Measurements from ENCODE around the gene MCF2L. TPM values are rescaled to one million over a fixed set of nuclear protein-coding genes. Genes with fewer than 3 reads are reported as not detected.

Gene MCF2L
- total RNA-seq, 1 experiment from 2014 or later = 9.5 TPM

DNA sequence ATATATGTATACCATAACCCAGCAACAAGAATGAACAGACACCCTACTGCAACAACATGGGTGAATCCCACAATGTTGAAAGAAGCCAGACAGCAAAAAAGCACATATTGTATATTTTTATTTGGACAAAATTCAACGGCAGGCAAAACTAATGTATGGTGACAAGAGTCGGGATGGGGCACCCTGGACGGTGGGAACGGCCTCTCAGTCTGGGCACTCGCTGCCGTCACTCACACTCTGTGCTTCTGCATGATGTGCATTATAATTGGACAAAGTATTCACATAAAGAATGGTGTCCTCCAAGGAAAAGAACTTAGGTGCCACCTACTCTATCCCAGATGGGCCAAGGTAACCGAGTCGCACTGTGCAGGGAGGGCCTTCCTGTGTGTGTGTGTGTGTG is 71.0 kb downstream of the MCF2L start:
- H3K4me3 ChIP-seq (ENCODE audit: low read depth, low read length, poor library complexity, severe bottlenecking) = no peak overlapping the region
- no peaks in the 10 kb centered on the region for H3K36me3 ChIP-seq (ENCODE audit: insufficient read depth, low read length, poor library complexity, severe bottlenecking)
- no TSS peak for BruUV-seq (replicated peaks)
- no peaks in the 10 kb centered on the region for H3K9me3 ChIP-seq (ENCODE audit: low read depth, low read length, poor library complexity, severe bottlenecking)
- no peaks in the 10 kb centered on the region for H3K4me1 ChIP-seq (ENCODE audit: insufficient read depth, low read length, poor library complexity, severe bottlenecking)
- no peak overlapping the region for H3K27ac ChIP-seq (ENCODE audit: low read depth, low read length, poor library complexity, severe bottlenecking)
- TF ChIP-seq, protein P1, sequence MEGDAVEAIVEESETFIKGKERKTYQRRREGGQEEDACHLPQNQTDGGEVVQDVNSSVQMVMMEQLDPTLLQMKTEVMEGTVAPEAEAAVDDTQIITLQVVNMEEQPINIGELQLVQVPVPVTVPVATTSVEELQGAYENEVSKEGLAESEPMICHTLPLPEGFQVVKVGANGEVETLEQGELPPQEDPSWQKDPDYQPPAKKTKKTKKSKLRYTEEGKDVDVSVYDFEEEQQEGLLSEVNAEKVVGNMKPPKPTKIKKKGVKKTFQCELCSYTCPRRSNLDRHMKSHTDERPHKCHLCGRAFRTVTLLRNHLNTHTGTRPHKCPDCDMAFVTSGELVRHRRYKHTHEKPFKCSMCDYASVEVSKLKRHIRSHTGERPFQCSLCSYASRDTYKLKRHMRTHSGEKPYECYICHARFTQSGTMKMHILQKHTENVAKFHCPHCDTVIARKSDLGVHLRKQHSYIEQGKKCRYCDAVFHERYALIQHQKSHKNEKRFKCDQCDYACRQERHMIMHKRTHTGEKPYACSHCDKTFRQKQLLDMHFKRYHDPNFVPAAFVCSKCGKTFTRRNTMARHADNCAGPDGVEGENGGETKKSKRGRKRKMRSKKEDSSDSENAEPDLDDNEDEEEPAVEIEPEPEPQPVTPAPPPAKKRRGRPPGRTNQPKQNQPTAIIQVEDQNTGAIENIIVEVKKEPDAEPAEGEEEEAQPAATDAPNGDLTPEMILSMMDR (conservative IDR thresholded peaks at IDR 0.05; ENCODE audit: low read depth, low read length) = no peak
- no peak for TF ChIP-seq EZH2 (IDR thresholded peaks at IDR 0.05; ENCODE audit: borderline replicate concordance, low read depth, low read length, poor library complexity, severe bottlenecking)
- H3K27me3 ChIP-seq (replicated peaks; ENCODE audit: insufficient read depth, low read depth, low read length, poor library complexity) = peaks cover 31% of the 10 kb centered on the region
- ChIA-PET CTCF (no interaction called here), POLR2A (ENCODE audit: low non-redundant PET) (no interaction called here)
- intact Hi-C loops (cut with micrococcal nuclease; ENCODE audit: unreplicated experiment) = no loop called here
- no peak for DNase-seq (ENCODE audit: low spot score)

DNA sequence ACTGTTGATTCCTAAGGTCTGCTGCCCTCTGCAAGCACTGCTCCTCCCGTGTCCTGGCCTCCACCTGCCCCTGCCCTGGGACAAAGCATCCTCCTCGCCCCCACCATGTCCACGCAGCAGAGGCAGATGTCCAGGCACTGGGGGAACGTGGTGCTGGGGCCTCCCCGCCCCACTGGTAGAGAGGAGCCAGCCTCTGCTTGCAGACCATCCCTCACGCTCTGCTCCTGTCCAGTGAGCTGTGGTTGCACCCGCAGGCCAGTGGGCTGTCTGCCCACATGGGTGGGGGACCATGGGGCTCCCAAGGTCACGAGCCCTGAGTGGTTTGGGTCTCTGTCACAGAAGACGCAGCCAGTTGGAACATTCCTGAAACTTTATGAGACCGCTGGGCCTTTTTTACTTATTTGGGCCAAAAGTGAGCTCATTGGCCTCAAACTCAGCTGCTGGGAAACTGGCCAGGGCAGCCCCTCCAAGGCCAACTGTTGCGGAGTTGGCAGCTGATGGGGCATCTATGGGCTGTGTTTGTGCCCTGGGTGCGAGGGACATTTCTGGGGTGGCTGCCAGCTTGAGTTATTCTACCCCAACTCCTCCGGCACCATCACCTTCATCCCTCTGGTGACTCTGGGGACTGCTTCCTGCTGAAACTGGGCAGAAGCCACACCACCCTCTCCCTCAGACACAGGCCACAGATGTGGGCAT is 71.7 kb downstream of the MCF2L start:
- POLR2A ChIA-PET (ENCODE audit: low non-redundant PET) = no interaction called here
- intact Hi-C loops (cut with micrococcal nuclease; ENCODE audit: unreplicated experiment) = no loop called here
- peaks cover 38% of the 10 kb centered on the region for H3K27me3 ChIP-seq (replicated peaks; ENCODE audit: insufficient read depth, low read depth, low read length, poor library complexity)

DNA sequence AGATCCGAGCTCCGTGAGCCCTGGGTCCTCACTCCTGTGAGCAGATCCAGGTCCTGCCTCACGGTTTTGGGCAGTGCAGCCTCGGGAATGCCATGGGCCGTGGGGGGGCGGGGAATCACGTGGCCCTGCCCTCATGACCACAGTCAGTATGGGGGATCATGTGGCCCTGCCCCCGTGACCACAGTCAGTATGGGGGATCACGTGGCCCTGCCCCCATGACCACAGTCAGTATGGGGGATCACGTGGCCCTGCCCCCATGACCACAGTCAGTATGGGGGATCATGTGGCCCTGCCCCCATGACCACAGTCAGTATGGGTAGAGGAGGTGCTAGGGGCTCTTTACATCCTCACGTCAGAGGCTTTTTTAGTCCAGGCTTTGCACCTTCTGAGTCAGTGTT is 72.3 kb downstream of the MCF2L start:
- no TSS peak for BruUV-seq (replicated peaks)
- H3K9me3 ChIP-seq (ENCODE audit: low read depth, low read length, poor library complexity, severe bottlenecking) = no peaks in the 10 kb centered on the region
- peaks cover 43% of the 10 kb centered on the region for H3K27me3 ChIP-seq (replicated peaks; ENCODE audit: insufficient read depth, low read depth, low read length, poor library complexity)
- H3K4me3 ChIP-seq (ENCODE audit: low read depth, low read length, poor library complexity, severe bottlenecking) = no peak overlapping the region
- intact Hi-C loops (cut with micrococcal nuclease; ENCODE audit: unreplicated experiment) = no loop called here
- no peak overlapping the region for H3K27ac ChIP-seq (ENCODE audit: low read depth, low read length, poor library complexity, severe bottlenecking)
- ChIA-PET POLR2A (ENCODE audit: low non-redundant PET) (no interaction called here), CTCF (no interaction called here)
- no peak for TF ChIP-seq EZH2 (IDR thresholded peaks at IDR 0.05; ENCODE audit: borderline replicate concordance, low read depth, low read length, poor library complexity, severe bottlenecking)
- TF ChIP-seq, protein P1 (conservative IDR thresholded peaks at IDR 0.05; ENCODE audit: low read depth, low read length) = no peak
- H3K4me1 ChIP-seq (ENCODE audit: insufficient read depth, low read length, poor library complexity, severe bottlenecking) = no peaks in the 10 kb centered on the region
- H3K36me3 ChIP-seq (ENCODE audit: insufficient read depth, low read length, poor library complexity, severe bottlenecking) = no peaks in the 10 kb centered on the region
- no peak for DNase-seq (ENCODE audit: low spot score)

More for the DNA sequence above, 71.7 kb downstream of the MCF2L start:
- DNase-seq (ENCODE audit: low spot score) = no peak
- H3K27ac ChIP-seq (ENCODE audit: low read depth, low read length, poor library complexity, severe bottlenecking) = no peak overlapping the region
- no peaks in the 10 kb centered on the region for H3K9me3 ChIP-seq (ENCODE audit: low read depth, low read length, poor library complexity, severe bottlenecking)
- TF ChIP-seq, protein P1 (conservative IDR thresholded peaks at IDR 0.05; ENCODE audit: low read depth, low read length) = no peak
- no peak for TF ChIP-seq EZH2 (IDR thresholded peaks at IDR 0.05; ENCODE audit: borderline replicate concordance, low read depth, low read length, poor library complexity, severe bottlenecking)
- no peaks in the 10 kb centered on the region for H3K36me3 ChIP-seq (ENCODE audit: insufficient read depth, low read length, poor library complexity, severe bottlenecking)
- no TSS peak for BruUV-seq (replicated peaks)
- no peak overlapping the region for H3K4me3 ChIP-seq (ENCODE audit: low read depth, low read length, poor library complexity, severe bottlenecking)
- CTCF ChIA-PET = no interaction called here
- no peaks in the 10 kb centered on the region for H3K4me1 ChIP-seq (ENCODE audit: insufficient read depth, low read length, poor library complexity, severe bottlenecking)
